NCI-H82 (cell line): ENCODE measurements around the gene GNG10.
A peak's percentile ranks its signal among the peaks of the same experiment; 100 is the strongest.
"Not testable (repeated sequence)": the region's sequence is repeated elsewhere in the genome, so short reads cannot be mapped to it uniquely, and the experiment has no call there.

Experiments used
- DNase-seq: peaks from one replicate; lab custom pipeline; 2025; lab: John Stamatoyannopoulos, UW

GNG10 gene

DNA sequence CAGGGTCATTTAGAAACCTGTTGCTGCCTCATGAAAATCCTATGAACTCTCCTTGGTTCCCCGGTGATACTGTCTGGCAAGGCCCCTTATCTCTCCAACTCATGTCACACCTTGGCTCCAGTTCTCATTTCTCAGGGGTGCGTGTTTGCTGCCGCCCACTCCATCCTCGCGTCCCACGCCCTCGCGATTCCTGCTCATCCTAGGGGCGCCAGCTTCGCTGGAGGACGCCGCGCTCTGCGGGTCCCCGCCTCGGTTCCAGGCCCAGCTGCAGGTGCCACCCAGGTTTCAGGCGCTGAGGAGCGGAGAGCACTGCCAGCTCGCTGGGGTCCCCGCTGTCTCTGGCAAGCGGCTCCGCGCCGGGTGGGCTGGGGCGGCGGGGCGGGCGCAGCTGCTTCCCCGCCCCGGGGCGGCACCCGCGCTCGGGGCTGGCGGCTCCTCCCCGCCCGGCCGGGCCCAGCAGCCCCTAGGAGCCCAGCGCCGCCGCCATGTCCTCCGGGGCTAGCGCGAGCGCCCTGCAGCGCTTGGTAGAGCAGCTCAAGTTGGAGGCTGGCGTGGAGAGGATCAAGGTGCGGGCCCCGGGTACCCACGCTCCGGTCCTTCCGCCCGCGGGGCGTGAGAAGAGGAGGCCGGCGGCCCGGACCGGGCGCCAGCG is at the start of gene GNG10:
TSS of gene GNG10 (plus strand) at position 456 of the 652 bp plus-strand sequence. CDS start at position 486, 30 bp downstream.
- peak; percentile 65 for DNase-seq

DNA sequence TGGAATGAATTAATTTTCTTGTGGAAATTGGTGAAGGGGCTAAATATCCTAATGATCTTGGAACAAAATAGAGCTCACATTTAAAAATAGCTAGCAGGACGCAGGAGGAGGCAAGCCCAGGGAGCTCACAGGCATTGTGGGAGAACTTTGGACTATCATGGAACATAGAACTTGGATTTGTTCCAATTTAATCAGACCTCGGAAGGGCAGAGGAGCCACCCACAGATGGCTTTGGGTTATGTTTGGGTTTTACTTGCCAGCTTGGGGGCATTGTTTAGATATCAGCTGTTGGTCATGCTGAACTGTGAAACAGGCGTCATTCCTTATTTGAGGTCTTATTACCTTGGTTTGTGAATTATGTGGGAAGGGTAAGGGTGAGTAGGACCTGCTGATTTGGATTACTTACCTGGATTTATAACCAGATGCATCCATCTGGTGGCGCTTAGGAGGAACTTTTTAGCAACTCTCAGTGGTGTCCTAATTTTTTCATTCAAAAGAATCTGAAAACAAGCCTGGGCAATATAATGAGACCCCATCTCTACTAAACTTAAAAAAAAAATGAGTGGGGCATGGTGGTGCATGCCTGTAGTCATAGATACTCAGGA is 47.9 kb upstream of the GNG10 start:
- no peak for DNase-seq

DNA sequence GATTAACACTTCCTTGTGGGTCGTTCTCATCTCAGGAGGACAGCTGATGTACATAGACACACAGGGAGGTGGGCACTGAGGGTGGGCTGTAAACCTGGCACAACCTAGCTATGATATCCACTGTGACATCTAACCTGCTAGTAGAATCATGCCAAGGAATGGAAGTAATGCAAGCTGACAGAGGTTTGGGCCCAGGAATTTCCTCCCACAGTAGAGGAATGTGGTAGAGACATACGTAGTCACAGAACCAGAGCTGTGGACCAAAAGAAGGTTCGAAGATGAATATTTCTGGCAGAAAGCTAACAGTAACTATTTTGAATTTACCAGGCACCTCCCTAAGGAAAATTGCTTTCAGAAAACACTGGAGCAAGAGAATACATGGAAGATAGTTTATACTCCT is 45.5 kb upstream of the GNG10 start:
- DNase-seq: no peak

DNA sequence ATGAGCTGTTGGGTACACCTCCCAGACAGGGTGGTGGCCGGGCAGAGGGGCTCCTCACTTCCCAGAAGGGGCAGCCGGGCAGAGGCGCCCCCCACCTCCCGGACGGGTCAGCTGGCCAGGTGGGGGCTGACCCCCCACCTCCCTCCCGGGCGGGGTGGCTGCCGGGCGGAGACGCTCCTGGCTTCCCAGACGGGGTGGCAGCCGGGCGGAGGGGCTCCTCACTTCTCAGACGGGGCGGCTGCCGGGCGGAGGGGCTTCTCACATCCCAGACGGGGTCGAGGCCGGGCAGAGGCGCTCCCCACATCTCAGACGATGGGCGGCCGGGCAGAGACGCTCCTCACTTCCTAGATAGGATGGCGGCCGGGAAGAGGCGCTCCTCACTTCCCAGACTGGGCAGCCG is 44.1 kb upstream of the GNG10 start:
- not testable (repeated sequence) for DNase-seq

DNA sequence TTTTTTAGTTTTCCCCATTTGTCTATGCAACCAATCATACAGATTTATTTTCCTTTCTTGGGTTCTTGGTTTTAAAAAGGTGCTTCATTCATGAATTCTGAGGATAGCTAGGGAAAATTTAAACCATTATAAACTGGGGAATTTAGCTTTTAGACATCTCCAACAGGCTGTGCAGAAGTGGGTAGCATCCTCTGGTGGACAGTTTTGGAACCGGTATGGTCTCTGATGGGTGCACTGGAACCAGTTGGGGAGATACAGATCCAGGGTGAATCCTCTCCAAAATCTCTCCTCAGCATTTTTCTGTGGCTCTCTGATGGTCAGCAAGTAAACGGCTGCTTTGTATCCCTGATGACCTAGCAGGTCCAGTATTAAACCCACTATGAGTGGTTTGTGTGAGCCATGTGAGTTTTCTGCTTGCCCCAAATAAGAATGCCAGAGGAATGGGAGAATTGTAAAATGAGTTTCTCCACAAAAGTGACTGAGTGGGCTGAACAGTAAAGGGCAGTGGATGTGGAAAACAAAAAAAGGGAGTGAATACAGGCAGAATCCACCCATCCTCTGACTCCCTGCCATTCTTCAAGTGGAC is 39.4 kb upstream of the GNG10 start:
- peak; percentile 48 for DNase-seq

DNA sequence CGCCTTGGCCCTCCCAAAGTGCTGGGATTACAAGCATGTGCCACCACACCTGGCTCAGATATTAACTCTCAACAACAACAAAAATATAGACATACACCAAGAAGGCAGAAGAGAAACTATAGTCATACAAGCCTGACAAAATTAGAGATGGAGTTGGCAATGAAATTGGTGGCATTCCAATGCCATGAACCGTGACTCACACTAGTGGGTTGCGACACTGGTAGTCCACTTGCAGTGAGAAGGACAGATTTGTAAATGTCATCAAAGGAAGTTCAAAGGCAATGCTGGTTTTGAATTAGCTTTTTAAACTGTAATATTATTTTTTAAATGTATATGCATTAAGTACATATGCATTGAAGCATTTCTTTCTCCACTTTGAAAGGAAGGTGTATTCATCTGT is 38.8 kb upstream of the GNG10 start:
- no peak for DNase-seq

DNA sequence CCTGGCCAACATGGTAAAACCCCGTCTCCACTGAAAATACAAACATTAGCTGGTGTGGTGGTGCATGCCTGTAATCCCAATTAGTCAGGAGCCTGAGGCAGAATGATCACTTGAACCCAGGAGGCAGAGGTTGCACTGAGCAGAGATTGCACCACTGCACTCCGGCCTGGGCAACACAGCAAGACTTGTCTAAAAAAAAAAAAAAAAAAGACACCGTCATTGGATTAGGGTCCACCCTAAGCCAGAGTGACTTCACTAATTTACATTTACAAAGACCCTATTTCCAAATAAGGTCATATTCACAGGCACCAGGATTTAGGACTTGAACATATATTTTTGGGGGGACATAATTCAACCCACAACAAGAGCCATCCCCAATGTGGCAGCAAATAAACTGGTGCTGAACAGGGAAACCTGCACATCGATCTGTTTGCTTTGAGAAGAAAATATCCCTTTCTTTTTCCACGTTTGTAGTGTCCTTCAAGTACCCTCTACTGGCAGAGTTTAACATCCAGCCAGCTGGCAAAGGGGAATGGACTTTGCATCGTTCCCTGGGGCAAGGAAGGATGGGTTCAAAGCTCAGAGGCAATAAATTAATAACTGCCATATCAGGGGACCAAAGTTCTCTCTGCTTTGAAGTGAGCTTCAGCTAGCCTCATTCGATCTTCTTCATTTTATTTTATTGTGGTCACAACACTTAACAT is 34.0 kb upstream of the GNG10 start:
- no peak for DNase-seq

DNA sequence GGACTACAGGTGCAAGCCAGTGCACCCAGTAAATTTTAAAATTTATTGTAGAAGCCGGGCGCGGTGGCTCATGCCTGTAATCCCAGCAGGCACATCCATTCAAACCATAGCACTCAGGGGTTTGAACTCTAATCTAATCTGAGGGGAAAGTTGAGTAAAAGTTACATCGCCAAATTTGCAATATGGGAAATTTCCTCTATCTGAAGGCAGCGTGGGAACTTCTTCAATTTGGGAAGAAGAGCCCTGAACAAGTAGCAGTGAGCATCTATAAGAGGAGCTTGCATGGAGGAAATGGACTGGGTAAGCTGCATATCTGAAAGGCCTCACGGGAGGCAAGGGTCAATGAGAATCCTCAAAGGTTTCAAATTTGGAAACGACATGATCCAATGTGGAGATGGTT is 33.0 kb upstream of the GNG10 start:
- DNase-seq: no peak

DNA sequence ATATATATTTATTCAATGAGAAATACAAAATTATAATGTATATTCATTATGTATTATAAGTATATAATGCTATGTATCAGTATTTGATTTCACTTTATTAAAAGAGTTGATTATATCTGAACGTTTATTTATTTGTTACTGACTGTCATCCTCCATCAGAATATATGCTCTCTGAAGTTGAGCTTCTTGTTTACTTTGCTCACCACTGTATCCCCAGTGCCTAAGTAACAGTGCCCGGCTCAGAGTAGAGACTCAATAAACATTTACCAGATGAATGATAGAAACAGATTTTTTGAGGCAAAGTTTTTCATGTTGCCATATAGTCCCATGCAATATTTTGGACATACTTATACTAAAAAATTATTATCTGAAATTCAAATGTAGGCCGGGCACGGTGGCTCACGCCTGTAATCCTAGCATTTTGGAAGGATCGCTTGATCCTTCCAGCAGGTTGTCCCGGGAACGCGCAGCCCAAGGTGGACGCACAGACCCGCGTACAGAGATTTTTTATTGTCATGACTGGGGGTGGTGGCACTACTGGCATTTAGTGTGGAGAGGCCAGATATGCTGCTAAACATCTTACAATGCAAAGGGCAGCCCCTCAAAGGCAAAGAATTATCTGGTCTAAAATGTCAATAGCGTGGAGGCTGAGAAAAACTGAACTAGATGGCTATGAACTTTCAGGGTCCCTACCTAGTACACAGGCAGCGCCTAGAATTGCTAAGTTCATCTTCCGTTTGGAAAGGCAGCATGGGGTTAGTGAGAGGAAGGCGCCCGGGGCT is 31.0 kb upstream of the GNG10 start:
- no peak for DNase-seq

DNA sequence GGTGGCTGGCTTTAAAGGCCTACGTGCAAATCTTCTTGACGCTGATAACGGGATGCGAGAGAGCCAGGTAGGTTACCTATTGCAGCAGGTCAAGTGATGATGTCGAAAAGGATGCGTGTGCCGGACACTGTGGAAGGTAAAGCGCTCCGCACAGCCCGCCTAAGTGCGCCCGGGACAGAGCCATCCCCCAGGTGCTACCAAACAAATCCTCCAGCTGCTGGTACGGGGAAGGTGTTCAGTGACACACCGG is 30.5 kb upstream of the GNG10 start:
- no peak for DNase-seq

DNA sequence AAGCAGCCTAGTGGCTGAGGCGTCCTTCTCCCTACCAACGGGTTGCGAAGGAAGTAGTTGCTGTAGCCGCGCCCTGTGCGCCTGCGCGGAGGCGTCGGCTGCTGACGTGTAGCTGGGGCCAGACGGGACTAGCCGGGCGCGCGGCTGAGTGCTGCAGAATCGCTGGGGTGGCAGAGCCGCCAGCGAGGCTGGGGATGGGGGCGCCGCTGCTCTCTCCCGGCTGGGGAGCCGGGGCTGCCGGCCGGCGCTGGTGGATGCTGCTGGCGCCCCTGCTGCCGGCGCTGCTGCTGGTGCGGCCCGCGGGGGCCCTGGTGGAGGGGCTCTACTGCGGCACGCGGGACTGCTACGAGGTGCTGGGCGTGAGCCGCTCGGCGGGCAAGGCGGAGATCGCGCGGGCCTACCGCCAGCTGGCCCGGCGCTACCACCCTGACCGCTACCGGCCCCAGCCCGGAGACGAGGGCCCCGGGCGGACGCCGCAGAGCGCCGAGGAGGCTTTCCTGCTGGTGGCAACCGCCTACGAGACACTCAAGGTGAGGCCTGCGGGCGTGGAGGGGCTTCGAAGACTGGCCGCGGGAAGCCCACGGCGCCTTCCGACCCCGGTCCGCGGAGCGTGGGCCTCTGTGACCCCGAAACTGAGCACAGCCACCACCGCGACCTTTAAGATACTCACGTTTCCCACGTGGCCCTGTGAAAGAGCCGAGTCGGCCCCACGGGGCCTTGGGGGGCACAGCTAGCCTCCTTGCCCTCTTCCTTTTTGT is 30.0 kb upstream of the GNG10 start, which contains the start of gene DNAJC25:
TSS of gene DNAJC25 (plus strand) at position 121 of the 758 bp plus-strand sequence. CDS start at position 195, 74 bp downstream.
- DNase-seq: peak; percentile 99

DNA sequence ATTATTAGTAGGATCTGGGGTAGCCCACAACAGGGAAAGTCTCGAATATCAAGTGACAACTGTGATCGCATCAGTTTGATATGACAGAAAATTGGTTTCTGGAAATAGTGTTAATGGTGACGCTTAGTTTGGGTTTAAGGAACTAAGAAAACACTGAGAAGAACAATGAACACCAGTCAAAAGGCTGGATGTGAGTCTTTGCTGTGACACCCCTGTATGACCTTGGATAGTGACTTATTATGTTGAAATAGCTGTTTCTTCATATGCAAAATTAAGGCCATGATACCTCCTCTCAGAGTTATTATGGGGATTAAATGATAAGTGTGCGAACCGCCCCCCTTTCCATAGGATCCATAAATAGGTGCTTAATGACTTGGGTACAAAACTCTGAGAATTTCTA is 29.3 kb upstream of the GNG10 start:
- DNase-seq: peak; percentile 16

DNA sequence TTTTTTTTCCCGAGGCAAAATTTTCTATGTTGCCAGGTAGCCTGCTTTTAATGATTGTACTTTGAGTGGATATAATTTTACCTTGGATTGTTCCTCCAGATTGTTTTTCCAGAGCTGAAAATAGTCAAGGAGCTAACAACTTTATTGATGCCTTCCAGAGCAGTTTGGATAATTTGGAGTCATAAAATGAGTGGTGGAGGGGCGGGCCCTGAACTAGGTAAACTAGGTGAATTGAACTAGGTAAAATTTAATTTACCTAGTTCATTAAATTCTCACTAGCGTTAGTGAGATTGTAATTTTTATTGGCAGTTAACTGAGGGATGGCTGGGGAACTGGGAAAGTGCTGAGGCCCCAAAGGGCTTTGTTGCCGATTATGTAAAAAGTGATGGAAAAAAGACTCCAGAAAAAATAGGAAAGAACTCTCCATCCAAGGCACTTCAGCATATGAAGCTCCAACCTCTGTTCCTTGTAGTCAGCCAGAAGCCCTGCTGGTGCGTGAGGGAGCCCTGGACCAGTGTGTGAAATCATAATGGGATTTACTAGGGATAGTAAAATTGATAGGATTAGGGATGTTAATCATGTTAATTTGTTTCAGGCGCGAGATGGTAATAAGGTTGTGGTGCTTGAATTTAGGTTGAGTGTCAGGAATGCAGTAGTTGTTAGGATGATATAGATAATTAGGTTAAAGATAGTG is 28.6 kb upstream of the GNG10 start:
- DNase-seq: peak; percentile 93

DNA sequence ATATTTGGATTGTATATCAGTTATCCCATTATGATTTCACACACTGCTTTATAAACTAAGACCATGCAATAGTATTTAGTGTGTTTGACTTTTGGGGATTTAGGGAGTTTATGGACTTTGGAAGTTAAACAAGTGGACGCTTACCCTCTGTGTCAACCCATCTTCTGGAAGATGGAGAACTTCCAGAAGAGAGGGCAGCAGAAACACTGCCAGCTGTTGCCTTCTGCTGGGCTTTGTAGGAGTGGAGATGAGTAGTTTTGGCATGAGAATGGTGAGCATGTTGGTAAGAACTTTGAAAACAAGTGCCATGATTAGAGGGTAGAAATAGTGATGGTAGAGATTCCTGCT is 28.0 kb upstream of the GNG10 start:
- DNase-seq: peak; percentile 69

DNA sequence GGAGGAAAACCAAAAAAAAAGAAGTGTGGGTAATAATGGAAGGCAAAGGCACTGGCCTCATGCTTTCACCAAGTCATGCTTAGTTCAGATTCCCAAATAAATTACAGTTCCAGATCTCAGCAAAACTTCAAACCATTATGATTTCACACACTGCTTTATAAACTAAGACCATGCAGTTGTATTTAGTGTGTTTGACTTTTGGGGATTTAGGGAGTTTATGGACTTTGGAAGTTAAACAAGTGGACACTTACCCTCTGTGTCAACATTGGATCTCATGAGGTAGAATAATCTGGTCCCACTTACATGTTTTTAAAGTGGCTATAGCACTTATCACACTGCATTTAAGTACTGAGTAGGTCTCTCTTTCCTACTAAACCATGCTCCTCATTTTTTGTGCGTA is 26.5 kb upstream of the GNG10 start:
- DNase-seq: no peak

DNA sequence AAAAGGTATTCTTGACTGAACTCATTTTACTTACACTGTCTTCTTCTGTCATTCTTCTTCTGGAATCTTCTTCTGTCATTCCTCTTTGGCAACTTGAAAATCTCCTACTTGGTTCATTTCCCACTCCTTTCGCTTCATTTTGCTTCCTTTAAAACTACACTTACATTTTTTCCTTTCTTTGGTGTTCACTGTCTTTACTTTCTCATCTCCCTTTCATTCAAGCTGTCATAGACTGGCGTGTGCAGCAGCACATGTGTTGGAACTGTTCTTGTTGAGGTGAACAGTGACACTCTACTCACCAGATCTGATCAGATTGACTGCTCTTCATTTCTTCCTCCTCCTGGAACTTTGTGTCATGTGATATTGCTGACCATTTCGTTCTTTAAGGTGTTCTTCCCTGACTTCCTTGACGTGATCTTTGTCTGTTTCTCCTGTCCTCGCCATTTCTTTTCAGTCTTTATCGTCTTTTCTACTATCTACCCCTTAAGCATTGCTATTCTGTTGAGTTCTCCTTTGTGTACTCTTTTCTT is 23.9 kb upstream of the GNG10 start:
- DNase-seq: no peak

DNA sequence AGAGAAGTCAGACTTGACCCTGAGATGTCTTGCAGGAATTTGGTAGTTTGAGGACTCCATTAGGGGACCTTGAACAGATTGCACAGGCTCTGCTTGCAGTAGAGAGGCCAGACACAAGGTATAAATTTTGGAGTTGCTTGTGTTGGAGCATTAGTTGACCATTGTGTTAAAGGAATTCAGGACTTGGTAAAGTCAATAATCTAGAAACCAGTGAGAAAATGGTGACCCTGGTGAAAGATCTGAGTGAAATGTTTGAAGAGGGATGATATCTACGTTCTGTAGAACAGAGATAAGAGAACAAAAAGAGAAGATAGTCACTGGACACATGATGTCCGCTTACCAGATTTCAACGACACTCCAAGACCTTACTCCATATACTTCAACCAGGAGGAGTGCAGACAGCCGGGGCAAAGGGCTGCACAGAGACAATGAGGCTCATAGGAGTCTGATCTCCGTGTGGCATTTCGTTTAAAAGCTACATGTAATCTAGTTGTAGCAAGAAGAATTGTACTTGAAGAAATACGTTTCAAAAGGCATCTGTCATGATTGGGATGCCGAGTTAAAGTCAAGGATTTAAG is 17.1 kb upstream of the GNG10 start:
- no peak for DNase-seq

DNA sequence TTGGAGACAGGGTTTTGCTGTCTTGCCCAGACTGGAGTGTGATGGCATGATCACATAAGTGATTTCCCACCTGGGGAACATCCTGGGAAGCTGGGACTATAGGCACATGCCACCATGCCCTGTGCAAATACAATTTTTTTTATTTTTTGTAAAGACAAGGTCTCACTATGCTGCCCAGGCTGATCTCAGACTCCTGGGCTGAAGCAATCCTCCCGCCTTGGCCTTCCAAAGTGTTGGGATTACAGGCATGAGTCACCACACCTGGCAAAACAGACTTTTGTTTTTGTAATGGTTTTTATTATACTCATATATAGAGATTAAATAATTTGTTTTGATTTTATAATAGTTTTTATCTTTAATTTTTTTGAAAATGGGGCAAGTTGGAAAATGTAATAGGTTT is 15.6 kb upstream of the GNG10 start:
- DNase-seq: no peak

DNA sequence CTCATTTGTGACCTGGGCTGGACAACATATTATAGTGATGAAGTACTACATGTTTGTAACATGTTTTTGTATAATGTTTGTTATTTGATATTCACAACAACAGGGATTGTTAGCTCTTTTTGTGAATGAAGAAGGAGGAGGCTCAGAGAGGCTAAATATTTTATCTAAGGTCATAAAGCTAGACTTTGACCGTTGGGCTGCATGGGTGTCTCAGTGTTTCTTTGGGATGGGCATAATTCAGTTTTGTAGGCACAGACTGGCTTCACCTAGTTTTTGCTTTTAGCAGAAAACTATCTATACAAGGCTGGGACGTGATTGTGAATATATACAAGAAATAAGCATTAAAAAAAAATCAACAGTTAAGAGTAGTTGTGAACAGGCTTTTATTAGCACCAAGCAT is 15.0 kb upstream of the GNG10 start:
- no peak for DNase-seq

DNA sequence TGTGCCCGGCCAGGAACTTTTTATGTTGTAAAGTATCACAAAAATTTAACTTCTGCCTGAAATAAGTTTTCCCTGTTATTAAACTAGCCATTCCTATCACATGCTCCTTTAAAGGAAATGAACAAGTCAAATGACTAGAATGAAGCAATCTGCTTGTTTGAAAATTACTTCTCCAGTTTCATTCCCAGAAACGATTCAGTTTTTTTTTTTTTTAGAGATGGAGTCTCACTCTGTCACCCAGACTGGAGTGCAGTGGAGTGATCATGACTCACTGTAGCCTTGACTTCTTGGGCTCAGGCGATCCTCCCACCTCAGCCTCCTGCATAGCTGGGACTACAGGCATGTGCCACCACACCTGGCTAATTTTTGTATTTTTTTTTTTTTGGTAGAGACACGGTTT is 13.3 kb upstream of the GNG10 start:
- no peak for DNase-seq

DNA sequence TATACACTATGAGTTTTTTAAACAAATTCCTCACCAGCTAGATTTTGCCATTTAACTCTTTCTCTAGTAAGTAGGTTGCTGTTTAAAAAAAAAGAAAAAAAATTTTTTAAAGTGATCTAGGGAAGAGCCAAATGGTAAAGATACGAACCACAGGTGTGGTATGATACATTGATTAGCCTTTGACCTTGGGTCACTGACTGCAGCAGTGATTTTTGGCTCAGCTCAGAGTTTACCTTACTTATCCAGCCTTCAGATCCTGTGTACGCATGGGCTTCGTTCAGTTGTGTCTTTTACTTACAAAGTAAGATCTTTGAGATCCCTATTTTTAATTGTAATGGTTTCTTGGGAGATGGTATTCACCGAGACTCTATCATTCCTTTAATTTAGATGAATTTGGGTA is 12.4 kb upstream of the GNG10 start:
- DNase-seq: no peak
